MV-4-11 (cell line): Measurements from ENCODE around the gene HLA-B.

Source experiments
- DNase-seq: peaks from one replicate; lab custom pipeline; 2025; lab: John Stamatoyannopoulos, UW

HLA-B gene

DNA sequence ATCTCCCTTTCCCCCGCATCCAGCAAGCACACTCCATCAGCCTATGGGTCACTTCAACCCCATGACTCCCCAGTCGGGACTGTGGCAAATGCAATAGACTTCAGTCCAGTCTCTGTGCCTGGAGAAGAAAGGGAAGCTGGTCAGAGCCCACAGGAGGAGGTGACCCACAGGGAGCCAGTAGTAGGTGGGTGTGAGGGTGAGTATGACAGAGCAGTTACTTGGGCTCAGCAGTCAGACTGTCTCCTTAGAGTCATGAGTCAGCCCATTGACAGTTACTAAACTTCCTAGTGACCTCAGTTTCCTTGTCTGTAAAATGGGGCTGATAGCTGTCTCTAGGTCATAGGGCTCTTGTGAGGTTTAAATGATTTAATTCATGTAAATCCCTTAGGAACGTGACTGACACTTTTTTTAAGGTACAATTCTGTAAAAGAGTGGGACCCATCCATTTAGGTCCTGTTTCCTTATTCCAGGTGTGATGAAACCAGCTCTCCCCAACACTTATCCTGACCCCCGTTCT, 51.2 kb downstream of the HLA-B start:
- DNase-seq: no peak

GRCh38 chr6:31304683-31305082, 52.3 kb downstream of the HLA-B start:
- DNase-seq: peak; percentile 55
